GM03348 (cell line): ENCODE data around the gene ZFAND4.
"Not testable (repeated sequence)": the region's sequence is repeated elsewhere in the genome, so short reads cannot be mapped to it uniquely, and the experiment has no call there.

Experiments used
- DNase-seq: peaks from one replicate; pipeline ENCODE4 v3.0.0; 2012; ENCODE audit warnings: low spot score

The ZFAND4 gene

GRCh38 chr10:45672181-45673073 is at the start of gene ZFAND4:
Gene ZFAND4, minus strand, starts transcription at chr10:45672772. Its CDS starts 9,047 bp downstream, at chr10:45663725.
- peak; percentile 99 for DNase-seq

DNA sequence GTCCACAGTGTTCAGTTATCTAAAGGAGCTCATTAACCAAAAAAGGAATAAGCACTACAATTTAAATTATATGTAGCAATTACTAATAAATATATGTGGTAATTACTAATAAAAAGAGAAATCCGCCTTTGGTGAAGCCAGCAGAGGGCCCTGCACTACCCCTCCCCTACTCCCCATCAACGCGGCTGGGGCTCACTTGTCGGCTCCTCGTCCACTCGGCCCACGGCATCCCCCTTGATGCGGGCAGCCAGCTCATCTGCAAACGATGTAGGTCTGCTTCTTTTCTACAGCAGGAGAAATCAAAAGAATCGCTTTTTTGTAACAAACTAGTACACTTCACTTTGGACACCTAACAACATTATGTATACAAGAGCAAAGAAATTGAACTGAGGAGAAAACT is 48.9 kb upstream of the ZFAND4 start:
- DNase-seq = not testable (repeated sequence)

DNA sequence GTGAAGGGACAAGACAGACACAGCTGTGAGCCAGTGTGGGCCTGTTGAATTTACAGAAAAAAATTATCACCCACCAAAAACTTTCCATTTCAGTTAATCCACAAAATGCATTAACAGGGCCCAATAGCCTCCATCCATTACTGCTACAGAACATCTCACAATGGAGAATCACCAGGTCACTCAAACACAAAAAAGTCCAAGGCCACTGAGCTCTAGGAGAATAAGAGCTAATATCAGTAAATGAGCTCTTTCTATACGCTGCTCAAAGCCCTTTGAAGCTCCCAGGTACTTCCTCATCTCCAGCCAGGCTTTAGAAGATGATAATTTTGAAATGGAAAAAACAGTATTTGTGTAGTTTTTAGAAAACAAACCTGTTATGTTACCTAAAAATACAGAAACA is 45.1 kb upstream of the ZFAND4 start:
- not testable (repeated sequence) for DNase-seq

DNA sequence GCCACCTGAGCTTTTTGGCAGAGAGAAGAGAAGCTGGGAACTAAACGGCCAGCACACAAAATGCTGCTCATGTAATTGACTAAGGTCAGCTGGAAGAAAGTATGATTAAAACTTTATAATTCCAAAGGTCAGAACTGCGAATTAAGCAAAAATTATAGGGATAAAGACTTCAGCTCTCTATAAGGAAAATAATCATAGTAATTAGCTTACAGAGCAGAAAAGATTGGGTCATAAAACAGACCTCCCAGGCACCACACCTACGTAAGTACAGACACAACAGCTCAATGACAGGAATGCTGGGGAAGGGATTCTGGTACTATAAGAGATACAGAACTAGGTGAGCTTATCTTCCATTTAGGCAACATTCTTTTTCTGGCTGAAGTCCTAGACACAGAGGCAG is 44.5 kb upstream of the ZFAND4 start:
- not testable (repeated sequence) for DNase-seq

DNA sequence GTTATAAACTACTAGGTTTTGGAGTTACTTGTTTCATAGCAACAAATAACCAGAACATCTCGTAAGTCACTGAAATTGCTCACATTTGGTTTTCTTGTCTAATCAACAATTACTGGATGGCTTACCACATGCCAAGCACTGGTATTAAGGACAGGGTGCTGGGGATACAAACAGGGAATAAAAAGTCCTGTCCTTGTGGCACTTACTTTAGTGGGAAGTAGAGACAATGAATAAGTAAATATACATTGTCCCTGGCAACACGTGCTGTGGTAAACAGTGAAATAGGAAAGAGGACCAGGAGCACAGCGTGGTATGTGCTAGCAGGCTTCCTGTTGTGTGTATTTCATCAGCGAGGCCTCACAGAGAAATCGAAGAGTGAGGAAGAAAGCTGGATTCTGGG is 38.7 kb upstream of the ZFAND4 start:
- not testable (repeated sequence) for DNase-seq

GRCh38 chr10:45710200-45710796 is 37.7 kb upstream of the ZFAND4 start:
- DNase-seq = not testable (repeated sequence)

GRCh38 chr10:45678467-45678866 is 5.9 kb upstream of the ZFAND4 start:
- DNase-seq = not testable (repeated sequence)

- DNase-seq = no peak
These were observed 2.8 kb upstream of the ZFAND4 start for GRCh38 chr10:45675388-45675787.

GRCh38 chr10:45673074-45673648 is 589 bp upstream of the ZFAND4 start:
- DNase-seq = no peak

DNA sequence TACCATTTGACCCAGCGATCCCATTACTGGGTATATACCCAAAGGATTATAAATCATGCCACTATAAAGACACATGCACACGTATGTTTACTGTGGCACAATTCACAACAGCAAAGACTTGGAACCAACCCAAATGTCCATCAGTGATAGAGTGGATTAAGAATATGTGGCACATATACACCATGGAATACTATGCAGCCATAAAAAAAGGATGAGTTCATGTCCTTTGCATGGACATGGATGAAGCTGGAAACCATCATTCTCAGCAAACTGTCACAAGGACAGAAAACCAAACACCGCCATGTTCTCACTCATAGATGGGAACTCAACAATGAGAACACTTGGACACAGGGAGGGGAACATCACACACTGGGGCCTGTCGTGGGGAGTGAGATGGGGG is 1.3 kb downstream of the ZFAND4 start:
- DNase-seq = not testable (repeated sequence)

- not testable (repeated sequence) for DNase-seq
These were observed 2.7 kb downstream of the ZFAND4 start for GRCh38 chr10:45669897-45670296.

DNA sequence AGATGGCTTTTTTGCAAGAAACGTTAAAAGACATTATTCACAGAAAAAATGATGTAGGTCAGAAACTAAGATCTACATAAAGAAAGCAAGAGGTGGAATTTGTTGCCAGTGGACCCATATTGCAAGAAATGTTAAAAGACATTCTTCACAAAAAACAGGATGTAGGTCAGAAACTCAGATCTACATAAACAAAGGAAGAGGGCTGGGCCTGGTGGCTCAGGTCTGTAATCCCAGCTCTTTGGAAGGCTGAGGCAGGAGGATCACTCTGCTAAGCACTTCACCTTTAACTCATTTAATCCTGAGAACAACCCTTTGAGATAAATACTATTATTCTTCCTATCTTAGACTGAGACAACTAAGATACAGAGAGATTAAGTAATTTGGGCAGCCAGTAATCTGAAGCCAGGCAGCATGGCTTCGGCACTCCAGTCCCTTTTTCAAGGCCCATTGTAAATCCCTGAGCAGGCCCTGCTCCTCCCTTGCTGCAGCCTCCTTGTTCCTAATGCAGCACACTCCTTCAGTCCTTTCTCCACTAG is 11.6 kb downstream of the ZFAND4 start:
- no peak for DNase-seq

- DNase-seq = no peak
These were observed 15.3 kb downstream of the ZFAND4 start for GRCh38 chr10:45657033-45657926.

DNA sequence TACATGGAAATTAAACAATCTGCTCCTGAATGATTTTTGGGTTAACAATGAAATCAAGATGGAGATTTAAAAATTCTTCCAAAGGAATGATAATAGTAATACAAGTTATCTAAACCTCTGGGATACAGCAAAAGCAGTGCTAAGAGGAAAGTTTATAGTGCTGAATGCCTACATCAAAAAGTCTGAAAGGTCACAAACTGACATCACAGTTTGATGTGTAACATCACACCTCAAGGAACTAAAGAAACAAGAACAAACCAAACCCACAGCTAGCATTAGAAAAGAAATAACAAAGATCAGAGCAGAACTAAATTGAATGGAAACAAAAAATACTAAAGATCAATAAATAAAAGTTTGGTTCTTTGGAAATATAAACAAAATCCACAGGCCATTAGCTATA is 17.4 kb downstream of the ZFAND4 start:
- no peak for DNase-seq

- DNase-seq = not testable (repeated sequence)
These were observed 17.8 kb downstream of the ZFAND4 start for GRCh38 chr10:45654753-45655141.

DNA sequence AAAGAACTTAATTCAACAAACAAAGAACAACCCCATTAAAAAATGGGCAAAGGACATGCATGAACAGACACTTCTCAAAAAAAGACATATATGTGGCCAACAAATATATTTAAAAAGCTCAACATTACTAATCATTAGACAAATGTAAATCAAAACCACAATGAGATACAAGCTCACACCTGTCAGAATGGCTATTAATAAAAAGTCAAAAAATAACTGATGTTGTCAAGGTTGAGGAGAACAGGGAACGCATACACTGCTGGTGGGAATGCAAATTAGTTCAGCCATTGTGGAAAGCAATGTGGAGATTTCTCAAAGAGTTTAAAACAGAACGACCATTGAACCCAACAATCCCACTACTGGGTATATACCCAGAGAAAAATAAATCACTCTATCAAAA is 19.1 kb downstream of the ZFAND4 start:
- DNase-seq = no peak

- no peak for DNase-seq
These were observed 20.1 kb downstream of the ZFAND4 start for GRCh38 chr10:45652511-45652910.

- no peak for DNase-seq
These were observed 23.3 kb downstream of the ZFAND4 start for GRCh38 chr10:45649296-45649695.

DNA sequence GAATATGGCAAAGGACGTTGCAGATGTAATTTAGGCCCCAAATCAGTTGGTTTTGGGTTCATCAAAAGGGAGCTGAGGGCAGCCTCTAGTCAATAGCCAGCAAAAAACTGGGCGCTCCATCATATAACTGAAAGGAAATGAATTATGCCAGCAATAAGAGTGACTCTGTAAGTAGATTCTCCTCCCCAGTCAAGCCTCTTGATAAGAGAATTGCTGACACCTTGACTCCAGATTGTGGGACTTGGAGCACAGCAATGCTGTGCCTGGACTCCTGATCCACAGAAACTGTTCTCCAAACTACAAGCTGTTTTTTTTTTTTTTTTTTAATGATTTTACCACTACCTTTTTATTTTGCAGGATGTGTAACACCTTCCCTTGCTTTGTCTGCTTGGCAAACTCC is 25.5 kb downstream of the ZFAND4 start:
- no peak for DNase-seq

- no peak for DNase-seq
These were observed 26.1 kb downstream of the ZFAND4 start for GRCh38 chr10:45646384-45647050.

- no peak for DNase-seq
These were observed 28.0 kb downstream of the ZFAND4 start for GRCh38 chr10:45644527-45644926.
